HepG2 (cell line): ENCODE measurements around the gene ARSB. TPM values are rescaled to one million over a fixed set of nuclear protein-coding genes. Genes with fewer than 3 reads are reported as not detected.

Experiments
- CENPX ChIP-seq: sonication (generic); formaldehyde crosslinking; IDR thresholded peaks from 2 replicates; pipeline ENCODE4 v1.9.0; 2021; ENCODE audit warnings: mild to moderate bottlenecking, missing genetic modification reagents, moderate library complexity
- FLYWCH1 ChIP-seq: sonication (generic); formaldehyde crosslinking; IDR thresholded peaks from 2 replicates; pipeline ENCODE4 v1.8.1; 2023; ENCODE audit warnings: mild to moderate bottlenecking, missing genetic modification reagents
- FOXA1 ChIP-seq, 2 experiments: fragments of 450-650 bp in 1 of 2; sonication (generic) in 1 of 2; formaldehyde crosslinking in 1 of 2; IDR thresholded peaks; 2 replicates each; pipeline versions ENCODE4 v1.4.0 to v1.6.1; 2016 to 2020; ENCODE audit warnings: missing genetic modification reagents in 1 of 2
- KAT2B ChIP-seq: fragments of 150-350 bp; IDR thresholded peaks from 2 replicates; pipeline ENCODE4 v1.6.1; 2014; ENCODE audit warnings: low read depth, low read length, borderline replicate concordance
- MYC ChIP-seq: sonication (generic); formaldehyde crosslinking; IDR thresholded peaks from 2 replicates; pipeline ENCODE4 v1.9.0; 2021; ENCODE audit warnings: missing genetic modification reagents, borderline replicate concordance
- PAF1 ChIP-seq: IDR thresholded peaks from 2 replicates; pipeline ENCODE4 v1.6.1; 2016; ENCODE audit warnings: missing genetic modification reagents, missing compliant biosample characterization
- RAD21 ChIP-seq: fragments of 450-650 bp; formaldehyde crosslinking; IDR thresholded peaks from 2 replicates; pipeline ENCODE4 v1.5.0; 2020; ENCODE audit warnings: mild to moderate bottlenecking
- RFXAP ChIP-seq: sonication (generic); formaldehyde crosslinking; IDR thresholded peaks from 2 replicates; pipeline ENCODE4 v1.4.0; 2020; ENCODE audit warnings: missing genetic modification reagents, borderline replicate concordance
- TBX3 ChIP-seq: fragments of 450-650 bp; IDR thresholded peaks from 2 replicates; pipeline ENCODE4 v1.6.1; 2017; ENCODE audit warnings: antibody characterized with exemption, mild to moderate bottlenecking, inconsistent platforms, borderline replicate concordance
- ZC3H4 ChIP-seq: sonication (generic); formaldehyde crosslinking; IDR thresholded peaks from 2 replicates; pipeline ENCODE4 v1.4.0; 2020; ENCODE audit warnings: missing genetic modification reagents, borderline replicate concordance
- ZFP36L1 ChIP-seq: sonication (generic); formaldehyde crosslinking; IDR thresholded peaks from 2 replicates; pipeline ENCODE4 v1.8.0; 2022; ENCODE audit warnings: mild to moderate bottlenecking, missing genetic modification reagents, moderate library complexity
- ZNF138 ChIP-seq: sonication (generic); formaldehyde crosslinking; IDR thresholded peaks from 2 replicates; pipeline ENCODE4 v1.5.0; 2020; ENCODE audit warnings: mild to moderate bottlenecking, low read depth, missing genetic modification reagents
- ZNF33A ChIP-seq: sonication (generic); formaldehyde crosslinking; IDR thresholded peaks from 2 replicates; pipeline ENCODE4 v1.5.1; 2020; ENCODE audit warnings: missing genetic modification reagents, mild to moderate bottlenecking, moderate library complexity, borderline replicate concordance
- ZNF441 ChIP-seq: sonication (generic); formaldehyde crosslinking; IDR thresholded peaks from 2 replicates; pipeline ENCODE4 v1.7.0; 2021; ENCODE audit warnings: missing genetic modification reagents, borderline replicate concordance
- ZNF644 ChIP-seq: IDR thresholded peaks from 2 replicates; pipeline ENCODE4 v1.6.1; 2016; ENCODE audit warnings: low read depth
- ZNF816 ChIP-seq: sonication (generic); formaldehyde crosslinking; IDR thresholded peaks from 2 replicates; pipeline ENCODE4 v1.8.0; 2022; ENCODE audit warnings: missing genetic modification reagents, mild to moderate bottlenecking, borderline replicate concordance
- polyA plus RNA-seq, 8 experiments: library from polyadenylated mRNA; depleted of rRNA in 3 of 8; stranded (reverse) in 7 of 8; unstranded in 1 of 8; fragments of >200 nt; fragmentation: Illumina TruSeq in 4 of 8; extraction: Trizol in 4 of 8; gene quantifications; 2 replicates each; pipeline versions ENCODE4 v1.2.1 to v1.2.3, GENCODE V29; 2011 to 2016; ENCODE audit warnings: low read depth in 4 of 8, missing spikeins in 1 of 8, mixed read lengths in 1 of 8; ENCODE audit not compliant: insufficient read depth in 1 of 8
- total RNA-seq, 5 experiments: library from RNA; depleted of rRNA; stranded (reverse); fragments of >200 nt; fragmentation: Illumina TruSeq; extraction: Trizol; gene quantifications; 2 replicates each; pipeline ENCODE4 v1.2.3, GENCODE V29; 2016; ENCODE audit warnings: low read depth in 1 of 5
- TF ChIP-seq, protein P1 (sequence below), 2 experiments: sonication (generic) in 1 of 2; formaldehyde crosslinking in 1 of 2; IDR thresholded peaks; 2 replicates each; pipeline versions ENCODE4 v1.4.0 to v1.6.1; 2018 to 2020; ENCODE audit warnings: missing genetic modification reagents in 2 of 2, borderline replicate concordance in 1 of 2, low read depth in 1 of 2, mild to moderate bottlenecking in 1 of 2, missing biosample characterization in 1 of 2
- TF ChIP-seq, protein P2 (sequence below): sonication (generic); formaldehyde crosslinking; IDR thresholded peaks from 2 replicates; pipeline ENCODE4 v1.4.0; 2020; ENCODE audit warnings: mild to moderate bottlenecking, missing genetic modification reagents
- TF ChIP-seq, protein P3 (sequence below): IDR thresholded peaks from 2 replicates; pipeline ENCODE4 v1.6.1; 2016; ENCODE audit warnings: missing compliant biosample characterization, missing genetic modification reagents, borderline replicate concordance

The ARSB gene
- total and polyA plus RNA-seq, 2 of the 13 experiments (the other 11 are each of a cell fraction or from before 2014, with no cell fraction given) = 52.6 to 66.4 TPM

DNA sequence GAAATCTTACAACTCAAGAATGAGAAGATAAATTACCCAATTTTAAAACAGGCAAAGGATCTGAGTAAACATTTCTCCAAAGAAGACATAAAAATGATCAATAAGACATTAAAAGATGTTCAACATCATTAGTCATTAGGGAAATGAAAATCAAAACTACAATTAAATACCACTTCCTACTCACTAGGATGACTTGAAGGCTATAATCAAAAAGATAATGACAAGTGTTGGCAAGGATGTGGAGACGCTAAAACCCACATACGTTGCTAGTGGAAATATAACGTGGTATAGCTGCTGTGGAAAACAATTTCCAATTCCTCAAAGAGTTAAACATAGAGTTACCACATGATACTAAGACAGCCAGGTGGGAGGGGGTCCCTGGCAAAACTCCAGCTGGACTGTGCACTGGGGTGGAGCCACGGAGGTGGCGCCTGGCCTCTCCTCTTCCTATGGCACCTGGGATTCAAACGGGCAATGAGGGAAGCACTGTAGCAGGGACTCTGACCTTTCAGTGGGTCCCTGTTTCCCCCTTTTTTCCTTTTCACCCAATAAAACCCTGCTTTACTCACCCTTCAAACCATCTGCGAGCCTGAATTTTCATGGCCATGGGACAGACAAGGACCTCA lies 5.9 kb downstream of the ARSB start (continued):
- TF ChIP-seq ZNF816 (CRISPR knock-in tag) (no peak), ZC3H4 (CRISPR knock-in tag) (no peak), MYC (CRISPR knock-in tag) (peak; percentile 36; the same call in 1 of the 2 replicates), FLYWCH1 (CRISPR knock-in tag) (no peak), RAD21 (CRISPR knock-in tag) (no peak), FOXA1 (IDR thresholded peaks at IDR 0.05) (no peak), FOXA1 (CRISPR knock-in tag; IDR thresholded peaks at IDR 0.05) (no peak), ZNF644 (CRISPR knock-in tag) (0 out of 2 replicates have a peak, but pooled peaks have one; percentile 7), RFXAP (CRISPR knock-in tag) (no peak), ZNF33A (CRISPR knock-in tag) (no peak), TBX3 (peak; percentile 35; the same call in 1 of the 2 replicates), ZNF441 (CRISPR knock-in tag) (peak; percentile 52; the same call in 1 of the 2 replicates), ZNF138 (no peak), PAF1 (CRISPR knock-in tag) (no peak), CENPX (no peak), KAT2B (no peak), ZFP36L1 (CRISPR knock-in tag) (no peak)
- TF ChIP-seq, protein P1, sequence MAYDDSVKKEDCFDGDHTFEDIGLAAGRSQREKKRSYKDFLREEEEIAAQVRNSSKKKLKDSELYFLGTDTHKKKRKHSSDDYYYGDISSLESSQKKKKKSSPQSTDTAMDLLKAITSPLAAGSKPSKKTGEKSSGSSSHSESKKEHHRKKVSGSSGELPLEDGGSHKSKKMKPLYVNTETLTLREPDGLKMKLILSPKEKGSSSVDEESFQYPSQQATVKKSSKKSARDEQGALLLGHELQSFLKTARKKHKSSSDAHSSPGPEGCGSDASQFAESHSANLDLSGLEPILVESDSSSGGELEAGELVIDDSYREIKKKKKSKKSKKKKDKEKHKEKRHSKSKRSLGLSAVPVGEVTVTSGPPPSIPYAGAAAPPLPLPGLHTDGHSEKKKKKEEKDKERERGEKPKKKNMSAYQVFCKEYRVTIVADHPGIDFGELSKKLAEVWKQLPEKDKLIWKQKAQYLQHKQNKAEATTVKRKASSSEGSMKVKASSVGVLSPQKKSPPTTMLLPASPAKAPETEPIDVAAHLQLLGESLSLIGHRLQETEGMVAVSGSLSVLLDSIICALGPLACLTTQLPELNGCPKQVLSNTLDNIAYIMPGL (CRISPR knock-in tag; IDR thresholded peaks at IDR 0.05; ENCODE audit: borderline replicate concordance in 1 of 2, low read depth in 1 of 2) = no peak
- TF ChIP-seq, protein P2, sequence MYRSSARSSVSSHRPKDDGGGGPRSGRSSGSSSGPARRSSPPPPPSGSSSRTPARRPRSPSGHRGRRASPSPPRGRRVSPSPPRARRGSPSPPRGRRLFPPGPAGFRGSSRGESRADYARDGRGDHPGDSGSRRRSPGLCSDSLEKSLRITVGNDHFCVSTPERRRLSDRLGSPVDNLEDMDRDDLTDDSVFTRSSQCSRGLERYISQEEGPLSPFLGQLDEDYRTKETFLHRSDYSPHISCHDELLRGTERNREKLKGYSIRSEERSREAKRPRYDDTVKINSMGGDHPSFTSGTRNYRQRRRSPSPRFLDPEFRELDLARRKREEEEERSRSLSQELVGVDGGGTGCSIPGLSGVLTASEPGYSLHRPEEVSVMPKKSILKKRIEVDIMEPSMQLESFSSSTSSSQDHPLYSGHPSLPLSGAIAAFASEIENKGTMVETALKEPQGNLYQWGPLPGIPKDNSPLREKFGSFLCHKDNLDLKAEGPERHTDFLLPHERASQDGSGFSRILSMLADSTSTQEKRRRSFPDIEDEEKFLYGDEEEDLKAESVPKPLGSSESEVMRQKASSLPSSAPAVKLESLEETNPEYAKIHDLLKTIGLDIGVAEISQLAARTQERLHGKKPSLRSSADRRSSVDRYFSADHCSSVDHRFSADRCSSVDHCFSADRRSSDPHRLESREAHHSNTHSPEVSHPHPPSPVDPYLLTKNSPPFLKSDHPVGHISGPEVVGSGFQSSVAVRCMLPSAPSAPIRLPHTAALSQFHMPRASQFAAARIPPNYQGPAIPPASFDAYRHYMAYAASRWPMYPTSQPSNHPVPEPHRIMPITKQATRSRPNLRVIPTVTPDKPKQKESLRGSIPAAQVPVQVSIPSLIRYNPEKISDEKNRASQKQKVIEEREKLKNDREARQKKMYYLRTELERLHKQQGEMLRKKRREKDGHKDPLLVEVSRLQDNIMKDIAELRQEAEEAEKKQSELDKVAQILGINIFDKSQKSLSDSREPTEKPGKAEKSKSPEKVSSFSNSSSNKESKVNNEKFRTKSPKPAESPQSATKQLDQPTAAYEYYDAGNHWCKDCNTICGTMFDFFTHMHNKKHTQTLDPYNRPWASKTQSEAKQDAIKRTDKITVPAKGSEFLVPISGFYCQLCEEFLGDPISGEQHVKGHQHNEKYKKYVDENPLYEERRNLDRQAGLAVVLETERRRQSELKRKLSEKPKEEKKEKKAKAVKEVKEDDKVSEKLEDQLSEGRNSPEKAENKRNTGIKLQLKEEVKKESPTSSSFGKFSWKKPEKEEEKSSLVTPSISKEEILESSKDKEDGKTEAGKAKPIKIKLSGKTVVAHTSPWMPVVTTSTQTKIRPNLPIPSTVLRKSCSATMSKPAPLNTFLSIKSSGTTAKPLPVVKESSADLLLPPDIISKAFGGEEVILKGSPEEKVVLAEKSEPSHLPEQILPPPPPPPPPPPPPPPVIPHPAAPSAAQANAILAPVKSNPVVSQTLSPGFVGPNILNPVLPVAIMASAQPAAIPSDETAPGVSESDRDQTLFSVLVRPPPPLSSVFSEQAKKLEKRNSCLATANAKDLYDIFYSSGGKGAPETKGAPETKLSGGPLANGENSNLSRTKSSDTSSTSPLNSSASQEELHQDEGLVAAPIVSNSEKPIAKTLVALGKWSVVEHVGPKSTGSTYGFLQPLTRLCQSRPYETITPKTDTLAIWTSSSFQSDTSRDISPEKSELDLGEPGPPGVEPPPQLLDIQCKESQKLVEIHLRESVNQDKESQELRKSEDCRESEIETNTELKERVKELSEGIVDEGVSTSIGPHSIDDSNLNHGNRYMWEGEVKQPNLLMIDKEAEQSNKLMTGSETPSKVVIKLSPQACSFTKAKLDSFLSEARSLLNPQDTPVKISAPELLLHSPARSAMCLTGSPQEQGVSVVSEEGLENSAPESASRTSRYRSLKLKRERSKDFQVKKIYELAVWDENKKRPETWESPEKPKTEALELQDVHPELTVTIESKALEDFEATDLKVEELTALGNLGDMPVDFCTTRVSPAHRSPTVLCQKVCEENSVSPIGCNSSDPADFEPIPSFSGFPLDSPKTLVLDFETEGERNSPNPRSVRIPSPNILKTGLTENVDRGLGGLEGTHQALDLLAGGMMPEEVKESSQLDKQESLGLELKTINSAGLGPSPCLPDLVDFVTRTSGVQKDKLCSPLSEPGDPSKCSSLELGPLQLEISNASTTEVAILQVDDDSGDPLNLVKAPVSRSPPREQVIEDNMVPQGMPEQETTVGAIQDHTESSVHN (CRISPR knock-in tag) = no peak
- TF ChIP-seq, protein P3, sequence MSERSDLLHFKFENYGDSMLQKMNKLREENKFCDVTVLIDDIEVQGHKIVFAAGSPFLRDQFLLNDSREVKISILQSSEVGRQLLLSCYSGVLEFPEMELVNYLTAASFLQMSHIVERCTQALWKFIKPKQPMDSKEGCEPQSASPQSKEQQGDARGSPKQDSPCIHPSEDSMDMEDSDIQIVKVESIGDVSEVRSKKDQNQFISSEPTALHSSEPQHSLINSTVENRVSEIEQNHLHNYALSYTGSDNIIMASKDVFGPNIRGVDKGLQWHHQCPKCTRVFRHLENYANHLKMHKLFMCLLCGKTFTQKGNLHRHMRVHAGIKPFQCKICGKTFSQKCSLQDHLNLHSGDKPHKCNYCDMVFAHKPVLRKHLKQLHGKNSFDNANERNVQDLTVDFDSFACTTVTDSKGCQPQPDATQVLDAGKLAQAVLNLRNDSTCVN (CRISPR knock-in tag) = no peak
